GM12865 (cell line): ENCODE measurements around the gene GNG14.

ENCODE experiments used
- DNase-seq: peaks from one replicate; pipeline ENCODE4 v3.0.0; 2010; ENCODE audit warnings: low read depth
- H3K4me3 ChIP-seq: 2 replicates; pipeline ENCODE4 v1.5.1; 2011; ENCODE audit warnings: mild to moderate bottlenecking, low read depth, low read length, control low read depth
- CTCF ChIP-seq: IDR thresholded peaks from 2 replicates; pipeline ENCODE4 v1.5.1; 2011; ENCODE audit warnings: low read length, control low read depth, low read depth, inconsistent platforms; ENCODE audit not compliant: insufficient read depth; ENCODE audit errors: missing control alignments

Gene GNG14

GRCh38 chr19:12657966-12658365 lies 29.8 kb upstream of the GNG14 start:
- DNase-seq = no peak
- no peak overlapping the region for H3K4me3 ChIP-seq
- TF ChIP-seq CTCF = no peak

- DNase-seq = no peak
- no peak overlapping the region for H3K4me3 ChIP-seq
- no peak for TF ChIP-seq CTCF
Observed at GRCh38 chr19:12660980-12661379, 26.8 kb upstream of the GNG14 start.

- peak overlapping the region; percentile 81 for H3K4me3 ChIP-seq
- DNase-seq = peak; percentile 41
- no peak for TF ChIP-seq CTCF
Observed at GRCh38 chr19:12664406-12665280, 23.2 kb upstream of the GNG14 start.

- peak overlapping the region; percentile 81 for H3K4me3 ChIP-seq
- DNase-seq = peak; percentile 89
- no peak for TF ChIP-seq CTCF
Observed at GRCh38 chr19:12665281-12665573, 22.6 kb upstream of the GNG14 start.

GRCh38 chr19:12665671-12666264 lies 22.0 kb upstream of the GNG14 start:
- DNase-seq = peak; percentile 47
- peak overlapping the region; percentile 81 for H3K4me3 ChIP-seq
- TF ChIP-seq CTCF = no peak

GRCh38 chr19:12666265-12667048 lies 21.3 kb upstream of the GNG14 start, which contains the start of the genes MAN2B1 and WDR83:
Gene MAN2B1 (minus strand): TSS chr19:12666742. CDS start chr19:12666701, 41 bp downstream.
Gene WDR83 (plus strand): TSS chr19:12666807. CDS start chr19:12669791, 2,984 bp downstream.
- H3K4me3 ChIP-seq = peak within 1 kb of the TSS; percentile 81
- TF ChIP-seq CTCF = no peak
- peak; percentile 83 for DNase-seq
